ENCODE measurements around the gene DNAJC15.

- TF ChIP-seq CTCF (IDR thresholded peaks at IDR 0.05) (no peak), POLR2A (IDR thresholded peaks at IDR 0.05) (no peak)
These were observed 38.3 kb downstream of the DNAJC15 start for GRCh38 chr13:43061496-43062280.
